Measurements from ENCODE around the gene DNAJC3.
"Not testable (repeated sequence)": the region's sequence is repeated elsewhere in the genome, so short reads cannot be mapped to it uniquely, and the experiment has no call there.

Gene DNAJC3

DNA sequence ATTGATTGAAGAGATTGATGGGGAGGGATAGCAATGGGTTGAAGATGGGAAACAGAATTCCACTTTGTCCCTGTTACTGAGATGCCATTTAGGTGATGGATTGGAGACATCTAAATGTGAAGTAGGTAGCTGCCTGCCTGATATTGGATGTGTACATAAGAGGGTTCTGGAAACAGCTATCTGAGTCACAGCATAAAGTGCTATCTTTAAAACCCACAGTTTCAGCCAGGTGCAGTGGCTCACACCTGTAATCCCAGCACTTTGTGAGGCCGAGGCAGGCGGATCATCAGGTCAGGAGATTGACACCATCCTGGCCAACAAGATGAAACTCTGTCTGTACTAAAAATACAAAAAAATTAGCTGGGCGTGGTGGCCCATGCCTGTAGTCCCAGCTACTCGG is 72.6 kb downstream of the DNAJC3 start:
- H3K4me3 ChIP-seq (ENCODE audit: low read depth, low read length): no peak overlapping the region
- TF ChIP-seq, protein P1, sequence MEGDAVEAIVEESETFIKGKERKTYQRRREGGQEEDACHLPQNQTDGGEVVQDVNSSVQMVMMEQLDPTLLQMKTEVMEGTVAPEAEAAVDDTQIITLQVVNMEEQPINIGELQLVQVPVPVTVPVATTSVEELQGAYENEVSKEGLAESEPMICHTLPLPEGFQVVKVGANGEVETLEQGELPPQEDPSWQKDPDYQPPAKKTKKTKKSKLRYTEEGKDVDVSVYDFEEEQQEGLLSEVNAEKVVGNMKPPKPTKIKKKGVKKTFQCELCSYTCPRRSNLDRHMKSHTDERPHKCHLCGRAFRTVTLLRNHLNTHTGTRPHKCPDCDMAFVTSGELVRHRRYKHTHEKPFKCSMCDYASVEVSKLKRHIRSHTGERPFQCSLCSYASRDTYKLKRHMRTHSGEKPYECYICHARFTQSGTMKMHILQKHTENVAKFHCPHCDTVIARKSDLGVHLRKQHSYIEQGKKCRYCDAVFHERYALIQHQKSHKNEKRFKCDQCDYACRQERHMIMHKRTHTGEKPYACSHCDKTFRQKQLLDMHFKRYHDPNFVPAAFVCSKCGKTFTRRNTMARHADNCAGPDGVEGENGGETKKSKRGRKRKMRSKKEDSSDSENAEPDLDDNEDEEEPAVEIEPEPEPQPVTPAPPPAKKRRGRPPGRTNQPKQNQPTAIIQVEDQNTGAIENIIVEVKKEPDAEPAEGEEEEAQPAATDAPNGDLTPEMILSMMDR (IDR thresholded peaks at IDR 0.05; ENCODE audit: low read depth, low read length, missing control alignments): no peak
- no peak for DNase-seq (ENCODE audit: low read depth)

DNA sequence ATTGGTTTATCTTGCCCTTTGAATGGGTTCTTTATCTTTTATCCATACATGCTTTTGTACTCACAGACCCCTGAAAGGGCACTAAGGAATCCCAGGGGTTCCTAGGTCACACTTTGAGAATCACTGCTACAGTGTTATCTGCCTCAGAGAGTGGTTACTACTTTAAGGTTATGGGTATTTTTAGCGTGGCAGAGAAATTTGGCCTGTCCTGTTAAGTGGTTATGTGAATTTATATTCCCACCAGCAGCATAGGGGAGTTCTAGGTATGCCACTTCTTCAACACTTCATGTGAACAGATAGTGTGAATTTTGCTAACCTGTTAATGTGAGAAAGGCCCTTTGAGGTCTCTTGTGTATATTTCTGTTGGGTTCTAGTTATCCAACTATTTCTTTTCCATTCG is 75.7 kb downstream of the DNAJC3 start:
- DNase-seq (ENCODE audit: low read depth): no peak
- TF ChIP-seq, protein P1 (IDR thresholded peaks at IDR 0.05; ENCODE audit: low read depth, low read length, missing control alignments): no peak
- H3K4me3 ChIP-seq (ENCODE audit: low read depth, low read length): no peak overlapping the region

DNA sequence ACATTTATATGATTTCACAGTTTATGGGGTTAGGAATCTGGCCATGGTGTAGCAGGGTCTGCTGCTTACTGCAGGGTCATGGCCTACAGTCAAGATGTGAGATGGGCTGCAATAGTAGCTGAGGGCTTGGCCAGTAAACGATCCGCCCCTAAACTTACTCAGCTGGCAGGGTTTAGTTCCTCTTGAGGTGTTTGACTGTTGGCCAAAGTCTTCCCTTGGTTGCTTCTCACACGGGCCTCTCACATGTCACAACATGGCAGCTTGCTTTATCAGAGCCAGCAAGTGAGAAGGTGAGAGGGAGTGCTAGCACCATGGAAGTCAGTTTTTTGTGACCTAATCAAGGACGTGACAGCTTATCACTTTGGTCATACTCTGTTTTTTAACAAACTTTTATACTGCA is 77.1 kb downstream of the DNAJC3 start:
- no peak overlapping the region for H3K4me3 ChIP-seq (ENCODE audit: low read depth, low read length)
- TF ChIP-seq, protein P1 (IDR thresholded peaks at IDR 0.05; ENCODE audit: low read depth, low read length, missing control alignments): no peak
- DNase-seq (ENCODE audit: low read depth): no peak

DNA sequence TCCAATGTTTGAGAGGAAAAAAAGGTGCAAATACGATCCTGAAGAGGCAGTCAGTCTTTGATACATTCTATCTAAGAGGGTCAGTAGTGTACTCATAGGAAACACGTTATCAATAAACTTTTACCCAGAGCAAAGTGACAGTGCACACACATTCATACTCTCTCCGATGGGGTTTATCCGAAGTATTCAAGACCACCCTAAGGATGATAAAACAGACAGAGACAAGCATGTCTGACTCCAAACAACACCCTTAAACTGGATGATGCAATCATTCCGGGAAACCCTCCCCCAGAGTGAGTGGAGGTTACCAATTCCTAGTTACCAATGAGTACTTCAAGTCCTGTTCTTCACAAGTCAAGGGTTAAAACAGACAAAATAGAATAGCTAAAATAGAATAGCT is 79.1 kb downstream of the DNAJC3 start:
- DNase-seq (ENCODE audit: low read depth): no peak
- TF ChIP-seq, protein P1 (IDR thresholded peaks at IDR 0.05; ENCODE audit: low read depth, low read length, missing control alignments): no peak
- H3K4me3 ChIP-seq (ENCODE audit: low read depth, low read length): no peak overlapping the region

DNA sequence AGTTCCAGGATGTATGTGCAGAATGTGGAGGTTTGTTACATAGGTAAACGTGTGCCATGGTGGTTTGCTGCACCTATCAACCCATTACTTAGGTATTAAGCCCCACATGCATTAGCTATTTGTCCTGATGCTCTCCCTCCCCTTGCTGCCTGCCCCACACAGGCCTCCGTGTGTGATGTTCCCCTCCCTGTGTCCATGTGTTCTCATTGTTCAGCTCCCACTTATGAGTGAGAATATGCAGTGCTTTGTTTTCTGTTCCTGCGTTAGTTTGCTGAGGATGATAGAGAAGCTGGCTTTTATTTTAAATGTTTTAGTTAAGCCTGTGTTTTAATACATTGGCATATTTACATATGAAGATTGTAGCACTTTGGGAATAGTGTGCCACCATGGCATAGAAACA is 85.7 kb downstream of the DNAJC3 start:
- not testable (repeated sequence) for DNase-seq (ENCODE audit: low read depth); H3K4me3 ChIP-seq (ENCODE audit: low read depth, low read length)

DNA sequence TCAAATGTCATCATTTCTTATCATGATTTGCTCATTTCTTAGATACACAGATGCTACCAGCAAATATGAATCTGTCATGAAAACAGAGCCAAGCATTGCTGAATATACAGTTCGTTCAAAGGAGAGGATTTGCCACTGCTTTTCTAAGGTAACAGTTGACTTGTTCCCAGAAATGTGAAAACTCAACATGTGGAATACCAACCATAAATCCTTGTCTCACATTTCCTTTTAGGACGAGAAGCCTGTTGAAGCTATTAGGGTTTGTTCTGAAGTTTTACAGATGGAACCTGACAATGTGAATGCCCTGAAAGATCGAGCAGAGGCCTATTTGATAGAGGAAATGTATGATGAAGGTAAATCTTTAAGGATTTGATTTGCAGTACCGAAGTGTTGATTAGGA is 86.7 kb downstream of the DNAJC3 start:
- TF ChIP-seq, protein P1 (IDR thresholded peaks at IDR 0.05; ENCODE audit: low read depth, low read length, missing control alignments): no peak
- no peak for DNase-seq (ENCODE audit: low read depth)
- H3K4me3 ChIP-seq (ENCODE audit: low read depth, low read length): no peak overlapping the region

DNA sequence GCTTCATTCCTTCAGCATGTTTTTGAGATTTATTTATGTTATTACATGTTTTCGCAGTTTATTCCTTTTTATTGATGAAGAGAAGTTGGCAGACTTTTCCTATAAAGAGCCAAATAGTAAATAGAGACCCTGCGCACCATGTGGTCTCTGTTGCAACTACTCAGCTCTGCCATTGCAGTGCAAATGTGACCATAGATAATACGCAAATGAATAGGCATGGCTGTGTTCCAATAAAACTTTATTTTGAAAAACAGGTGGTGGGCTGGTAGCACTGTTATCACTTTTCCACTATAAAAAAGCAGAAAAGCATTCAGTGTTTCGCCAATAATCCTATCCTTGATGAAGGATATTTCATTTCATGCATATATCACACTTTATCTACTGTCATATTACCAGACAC is 95.0 kb downstream of the DNAJC3 start:
- no peak for DNase-seq (ENCODE audit: low read depth)
- TF ChIP-seq, protein P1 (IDR thresholded peaks at IDR 0.05; ENCODE audit: low read depth, low read length, missing control alignments): no peak
- no peak overlapping the region for H3K4me3 ChIP-seq (ENCODE audit: low read depth, low read length)

DNA sequence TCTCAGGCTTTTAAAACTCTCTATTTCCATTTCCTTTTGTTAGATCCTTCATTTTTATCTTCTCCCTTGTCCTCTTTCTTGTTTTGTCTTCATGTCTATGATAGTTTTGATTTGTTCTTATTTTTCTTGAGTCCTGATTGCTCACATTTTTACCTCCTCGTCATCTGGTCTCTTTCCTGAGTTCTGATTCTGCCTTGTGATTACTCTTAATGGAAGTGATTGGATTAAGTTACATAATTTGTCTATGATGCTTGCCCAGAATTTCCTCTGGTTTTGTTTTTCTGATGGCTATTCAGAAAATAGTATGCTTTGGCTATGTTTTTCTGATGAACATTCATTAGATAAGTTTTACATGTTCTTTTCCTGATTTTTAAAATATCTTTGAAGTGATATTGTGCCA is 102.6 kb downstream of the DNAJC3 start:
- TF ChIP-seq, protein P1 (IDR thresholded peaks at IDR 0.05; ENCODE audit: low read depth, low read length, missing control alignments): no peak
- DNase-seq (ENCODE audit: low read depth): no peak
- no peak overlapping the region for H3K4me3 ChIP-seq (ENCODE audit: low read depth, low read length)

Data from GM12864 (cell line).